Fibroblast of the aortic adventitia (primary cell): ENCODE measurements around the gene PDSS2. TPM values are rescaled to one million over a fixed set of nuclear protein-coding genes. Genes with fewer than 3 reads are reported as not detected.

Experiments used
- DNase-seq: peaks from one replicate; pipeline ENCODE4 v3.0.0-alpha.2; 2010; ENCODE audit warnings: low read depth
- H3K4me3 ChIP-seq: 2 replicates; pipeline ENCODE4 v1.5.1; 2011; ENCODE audit warnings: low read depth, mild to moderate bottlenecking, control low read depth, low read length, moderate library complexity
- CTCF ChIP-seq: IDR thresholded peaks from 2 replicates; pipeline ENCODE4 v1.5.1; 2011; ENCODE audit warnings: mild to moderate bottlenecking, low read length, control low read depth, inconsistent platforms; ENCODE audit not compliant: insufficient read depth
- total RNA-seq: library from RNA; depleted of rRNA; stranded (reverse); fragments of >200 nt; gene quantifications from 2 replicates; pipeline ENCODE4 v1.2.3, GENCODE V29; 2012; ENCODE audit warnings: low replicate concordance

The PDSS2 gene
- total RNA-seq, 1 donor = 14.4 TPM

GRCh38 chr6:107355659-107356058 lies 103.7 kb downstream of the PDSS2 start:
- no peak for TF ChIP-seq CTCF
- no peak for DNase-seq
- no peak overlapping the region for H3K4me3 ChIP-seq

GRCh38 chr6:107354451-107354850 lies 104.9 kb downstream of the PDSS2 start:
- no peak for TF ChIP-seq CTCF

GRCh38 chr6:107353773-107354382 lies 105.5 kb downstream of the PDSS2 start:
- TF ChIP-seq CTCF = no peak
- no peak overlapping the region for H3K4me3 ChIP-seq
- no peak for DNase-seq

More at GRCh38 chr6:107354451-107354850, 104.9 kb downstream of the PDSS2 start:
- no peak for DNase-seq
- no peak overlapping the region for H3K4me3 ChIP-seq

- no peak for DNase-seq
- no peak for TF ChIP-seq CTCF
- no peak overlapping the region for H3K4me3 ChIP-seq
These were observed 111.1 kb downstream of the PDSS2 start for GRCh38 chr6:107348224-107348623.

GRCh38 chr6:107345393-107345792 lies 114.0 kb downstream of the PDSS2 start:
- peak; percentile 16 for DNase-seq
- no peak for TF ChIP-seq CTCF

GRCh38 chr6:107344981-107345380 lies 114.4 kb downstream of the PDSS2 start:
- DNase-seq = no peak
- no peak for TF ChIP-seq CTCF
- no peak overlapping the region for H3K4me3 ChIP-seq

More at GRCh38 chr6:107345393-107345792, 114.0 kb downstream of the PDSS2 start:
- H3K4me3 ChIP-seq = no peak overlapping the region

GRCh38 chr6:107344383-107344782 lies 115.0 kb downstream of the PDSS2 start:
- no peak overlapping the region for H3K4me3 ChIP-seq
- TF ChIP-seq CTCF = no peak
- DNase-seq = no peak
